Ureter (tissue), 1 donor: ENCODE results near the gene NTRK2. TPM values are rescaled to one million over a fixed set of nuclear protein-coding genes. Genes with fewer than 3 reads are reported as not detected.

Source experiments
- DNase-seq: peaks from one replicate; pipeline ENCODE4 v3.0.0-alpha.2; 2020; ENCODE audit warnings: low spot score
- total RNA-seq: library from RNA; stranded (reverse); gene quantifications from one replicate; pipeline ENCODE4 v1.2.4, GENCODE V29; 2023
- donor health status: DM: yes; HTN: yes; CAD: no.

NTRK2 gene
- total RNA-seq, 1 donor from 2014 or later, result 3.0 TPM

DNA sequence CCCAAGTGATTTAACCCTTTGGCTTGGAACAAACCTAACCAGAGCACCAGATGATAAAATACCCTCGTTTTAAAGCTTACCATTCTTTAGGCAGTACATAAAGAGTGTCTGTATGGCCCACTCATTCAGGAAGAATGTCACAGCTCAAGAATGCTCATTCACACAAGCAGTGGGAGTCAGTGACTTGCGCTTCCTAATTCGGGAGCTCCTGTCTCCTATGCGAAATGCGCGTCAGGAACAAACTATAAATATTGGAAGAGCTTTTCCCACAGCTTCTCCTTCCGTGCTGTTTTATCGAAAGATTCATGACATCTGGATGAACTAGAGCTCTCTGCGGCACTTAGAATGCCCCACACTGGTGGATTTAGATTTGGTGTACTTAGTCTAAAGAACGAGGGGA lies 66.6 kb downstream of the NTRK2 start:
- DNase-seq, result no peak

DNA sequence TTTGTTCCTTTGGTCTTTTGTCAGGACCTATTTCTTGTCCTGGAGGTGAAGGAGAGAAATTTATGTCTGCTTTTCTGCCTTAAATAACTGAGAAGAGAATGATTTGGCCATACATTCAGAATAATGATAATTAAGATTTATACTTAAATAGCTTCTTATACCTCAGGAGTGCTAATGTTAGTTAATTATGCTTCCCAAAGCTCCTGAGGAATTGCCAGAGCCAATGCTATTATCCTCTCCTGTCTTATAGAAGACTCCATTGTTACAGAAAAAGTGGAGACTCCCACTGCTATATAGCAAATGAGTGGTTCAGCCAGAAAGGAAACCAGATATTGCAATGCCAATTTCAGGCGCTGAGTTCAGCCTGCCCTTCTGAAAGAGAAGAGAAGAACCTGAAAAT lies 67.0 kb downstream of the NTRK2 start:
- DNase-seq, result no peak

DNA sequence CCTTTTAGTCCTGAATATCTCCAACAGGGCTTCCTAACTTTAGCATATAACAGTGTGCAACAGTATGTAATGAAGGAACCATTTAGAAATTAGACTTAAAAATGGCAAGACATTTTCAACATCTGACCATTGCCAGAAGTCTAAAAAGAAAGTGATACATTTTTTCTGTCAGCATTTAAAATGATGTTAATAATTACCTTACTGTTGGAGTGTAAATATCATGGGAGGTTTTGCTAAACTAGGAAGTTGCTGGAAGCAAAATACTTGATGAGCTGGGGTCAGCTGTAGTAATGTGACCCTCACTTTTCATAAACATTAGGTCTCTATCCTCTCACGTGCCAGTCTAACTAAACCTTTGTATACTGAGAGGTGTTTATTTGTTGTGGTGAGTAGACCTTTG lies 68.8 kb downstream of the NTRK2 start:
- no peak for DNase-seq

DNA sequence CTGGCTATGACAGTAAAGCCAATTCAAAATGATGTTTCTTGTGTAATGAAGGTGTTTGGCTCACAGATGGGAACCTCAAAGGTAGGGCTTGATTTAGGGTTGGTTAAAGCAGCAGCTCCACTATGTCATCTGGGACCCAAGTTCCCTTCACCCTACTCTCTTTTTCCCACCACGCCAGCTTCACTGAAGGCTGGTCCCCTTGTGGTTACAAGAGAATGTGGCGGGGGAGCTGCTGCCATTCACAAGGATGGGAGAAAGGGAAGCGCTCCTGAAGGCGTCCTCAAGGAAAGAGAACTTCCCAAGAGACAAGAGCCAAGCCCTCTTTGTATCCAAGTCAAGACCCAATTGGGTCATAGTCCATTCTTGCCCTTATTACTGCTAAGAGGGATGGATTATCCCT lies 72.7 kb downstream of the NTRK2 start:
- DNase-seq, result no peak

DNA sequence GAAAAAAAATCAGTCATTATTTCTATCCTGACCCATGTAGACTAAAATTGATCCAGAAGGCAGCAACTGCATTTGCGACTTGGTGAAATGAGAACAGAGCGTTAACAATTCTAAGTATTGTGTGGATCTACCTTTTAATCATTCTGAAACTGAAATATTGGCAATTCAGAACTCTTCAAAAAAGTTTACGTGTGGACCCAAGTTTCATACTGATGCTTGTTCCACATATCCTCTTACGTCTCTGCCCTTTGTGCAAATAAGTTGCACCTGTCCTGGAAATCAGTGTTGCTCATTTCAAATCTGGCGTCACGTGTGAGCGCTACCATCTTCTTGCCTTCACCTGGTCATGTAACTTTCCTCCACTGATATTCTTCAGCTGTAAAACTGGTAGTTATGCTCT lies 74.7 kb downstream of the NTRK2 start:
- no peak for DNase-seq

DNA sequence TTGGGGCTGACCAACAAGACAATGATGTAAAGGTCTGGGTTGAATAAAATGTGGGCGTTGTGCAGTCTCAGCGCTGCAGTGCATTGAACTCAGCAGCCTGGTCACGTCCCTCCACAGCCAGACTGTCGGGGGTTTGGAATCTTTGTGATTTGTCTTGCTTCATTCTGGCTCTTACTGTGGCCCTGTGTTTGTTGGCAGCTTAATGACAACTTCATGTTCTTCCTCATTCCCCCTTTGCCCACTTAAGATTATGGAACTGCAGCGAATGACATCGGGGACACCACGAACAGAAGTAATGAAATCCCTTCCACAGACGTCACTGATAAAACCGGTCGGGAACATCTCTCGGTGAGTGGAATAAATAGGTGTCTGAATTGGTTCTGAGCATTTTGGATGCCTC lies 75.2 kb downstream of the NTRK2 start:
- no peak for DNase-seq

DNA sequence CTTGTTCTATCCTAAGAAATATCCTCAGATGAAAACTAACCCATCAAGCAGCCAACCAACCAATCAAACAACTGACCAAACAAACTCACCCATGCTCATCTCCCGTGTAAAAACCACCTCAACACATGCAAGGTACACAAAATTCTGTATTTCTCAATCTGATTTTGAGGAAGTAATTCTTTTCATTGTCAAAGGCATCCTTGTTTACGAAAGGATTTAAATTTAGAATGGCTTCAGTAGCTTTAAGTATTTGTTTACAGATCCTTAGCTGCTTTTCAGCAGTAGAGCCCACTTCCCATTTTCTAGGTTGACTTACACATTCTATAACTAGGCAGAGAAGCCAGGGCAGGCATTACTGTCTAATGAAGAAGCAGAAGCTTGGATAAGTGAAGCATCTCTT lies 78.6 kb downstream of the NTRK2 start:
- DNase-seq, result no peak

DNA sequence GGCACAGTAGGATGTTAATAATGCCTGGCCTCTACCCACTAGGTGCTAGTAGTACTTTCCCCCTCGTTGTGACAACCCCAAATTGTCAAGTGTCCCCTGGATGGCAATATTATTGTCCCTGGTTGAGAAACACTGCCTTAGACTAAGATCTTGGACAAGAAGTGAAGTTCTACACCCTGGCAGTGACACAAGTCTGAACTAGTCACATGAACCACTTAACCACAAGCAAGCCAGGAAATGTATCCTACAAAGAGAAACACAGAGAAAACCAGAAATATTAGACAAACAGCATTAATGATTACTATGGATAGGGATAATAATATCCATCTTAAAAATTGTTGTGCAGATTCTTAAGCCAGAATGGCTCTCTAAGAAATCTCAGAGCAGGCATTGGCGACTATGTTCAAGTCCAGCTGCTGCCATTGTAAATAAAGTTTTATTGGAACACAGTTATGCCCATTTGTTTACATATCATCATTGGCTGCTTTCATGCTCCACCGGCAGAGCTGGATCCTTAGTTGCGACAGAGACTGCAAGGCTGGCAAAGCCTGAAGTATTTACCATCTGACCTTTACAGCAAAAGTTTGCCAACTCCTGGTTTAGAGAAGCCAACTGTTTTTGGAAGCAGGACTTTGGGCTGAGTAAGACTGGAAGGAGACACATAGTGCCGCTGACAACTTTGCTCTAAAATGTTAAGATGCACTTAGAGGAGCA lies 80.8 kb downstream of the NTRK2 start:
- no peak for DNase-seq

DNA sequence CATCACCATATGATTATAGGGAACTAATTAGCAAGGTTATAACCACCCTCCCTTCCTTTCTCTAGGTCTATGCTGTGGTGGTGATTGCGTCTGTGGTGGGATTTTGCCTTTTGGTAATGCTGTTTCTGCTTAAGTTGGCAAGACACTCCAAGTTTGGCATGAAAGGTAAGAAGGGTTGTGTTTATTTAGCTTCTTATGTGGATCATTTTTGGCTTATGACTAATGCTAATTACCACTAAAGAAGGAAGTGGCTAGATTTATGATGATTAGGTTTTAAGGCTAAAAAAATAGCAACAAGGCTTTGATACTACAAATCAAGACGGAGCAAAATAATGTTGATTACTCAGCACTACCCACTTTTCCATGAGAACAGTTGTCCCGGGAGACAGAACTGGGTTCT lies 82.4 kb downstream of the NTRK2 start:
- DNase-seq, result no peak

DNA sequence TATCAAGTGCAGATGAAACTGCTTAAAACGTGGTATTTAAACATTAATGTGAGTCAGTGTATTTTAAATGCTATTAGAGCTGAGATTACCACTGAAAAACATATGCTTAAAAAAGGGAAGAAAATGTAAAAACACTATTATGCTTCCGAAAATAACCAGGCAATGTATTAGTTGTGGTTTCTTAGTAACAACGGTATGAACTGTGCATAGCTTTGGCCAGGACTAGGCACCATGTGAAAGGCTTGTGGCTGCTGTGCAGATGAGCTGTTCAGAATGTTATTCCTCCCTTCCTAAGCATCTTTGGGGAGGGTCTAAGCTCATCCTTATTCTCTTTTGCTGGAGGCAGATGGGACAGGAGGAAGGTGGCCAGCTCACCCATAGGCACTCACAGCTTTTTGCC lies 84.9 kb downstream of the NTRK2 start:
- no peak for DNase-seq

DNA sequence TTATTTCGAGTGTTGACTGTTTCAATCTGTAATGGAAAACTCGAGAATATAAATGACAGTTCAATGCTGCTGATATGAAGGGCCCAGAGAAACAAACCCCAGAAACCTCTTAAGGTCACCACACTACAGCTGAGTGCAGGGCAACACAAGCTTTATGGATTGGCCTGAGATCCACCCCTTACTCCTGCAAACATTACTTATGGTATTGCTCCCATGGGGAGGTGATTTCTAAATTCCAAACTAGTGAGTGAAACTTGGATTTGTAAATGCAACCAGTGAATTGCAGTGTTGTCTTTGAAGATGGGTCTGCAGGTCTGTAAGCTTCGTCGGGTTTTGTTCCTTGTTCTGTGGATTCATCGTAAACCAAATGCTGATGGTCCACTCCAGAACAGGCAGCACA lies 85.4 kb downstream of the NTRK2 start:
- no peak for DNase-seq

DNA sequence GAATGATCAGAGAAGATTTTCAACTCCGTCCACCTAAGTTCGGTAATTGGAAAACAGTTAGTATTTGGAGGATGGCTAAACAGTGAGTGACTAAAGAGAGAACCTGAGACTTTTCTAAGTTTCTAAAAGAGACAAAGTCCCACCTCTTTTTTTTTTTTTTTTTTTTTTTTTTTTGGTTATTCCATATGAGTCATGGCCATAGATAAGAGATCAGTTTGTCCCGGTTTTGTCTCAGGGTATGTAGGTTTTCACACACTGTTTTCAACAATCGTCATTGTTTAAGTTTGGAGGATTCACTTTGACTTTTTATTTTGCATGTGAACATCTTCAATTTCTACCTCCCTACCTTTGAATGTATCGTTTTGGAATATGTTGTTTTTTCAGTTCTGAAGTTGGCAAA lies 85.9 kb downstream of the NTRK2 start:
- no peak for DNase-seq

DNA sequence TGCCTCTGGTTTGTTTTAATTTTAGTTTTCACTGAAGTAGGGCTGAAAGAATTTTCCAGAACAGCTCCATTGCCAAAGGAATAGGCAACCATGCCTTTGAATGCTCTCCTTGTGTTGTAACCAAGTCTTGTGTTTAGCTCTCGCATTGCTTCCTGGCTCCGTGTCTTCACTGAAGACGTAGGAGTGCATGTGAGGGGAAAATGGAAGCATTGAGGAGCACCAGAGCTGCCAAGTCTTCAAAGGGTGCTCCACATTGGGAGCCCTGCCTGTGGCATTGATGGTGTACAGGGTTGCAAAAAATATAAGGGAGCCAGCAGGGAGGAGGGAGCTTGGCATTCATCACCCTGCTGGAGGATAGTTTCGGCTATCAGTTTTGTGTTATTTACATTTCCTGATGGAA lies 86.6 kb downstream of the NTRK2 start:
- no peak for DNase-seq

DNA sequence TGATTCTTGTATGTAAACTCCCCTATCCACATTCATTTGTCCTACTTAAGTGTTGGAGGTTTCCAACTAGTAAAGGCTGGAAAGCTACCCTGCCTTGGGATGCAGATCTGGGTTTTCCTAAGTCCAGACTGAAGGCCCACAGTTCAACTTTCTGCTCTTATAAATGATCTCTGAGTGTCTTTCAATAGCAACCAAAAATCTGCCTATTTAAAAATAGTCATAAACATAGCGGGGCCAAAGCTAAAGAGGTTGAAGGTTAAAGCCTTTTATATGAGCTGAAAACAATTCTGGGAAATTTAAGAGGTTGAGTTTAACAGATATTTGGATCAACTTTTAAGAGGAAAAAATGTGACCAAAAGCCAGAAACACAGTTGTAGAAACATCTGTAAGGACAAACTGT lies 87.2 kb downstream of the NTRK2 start:
- no peak for DNase-seq

DNA sequence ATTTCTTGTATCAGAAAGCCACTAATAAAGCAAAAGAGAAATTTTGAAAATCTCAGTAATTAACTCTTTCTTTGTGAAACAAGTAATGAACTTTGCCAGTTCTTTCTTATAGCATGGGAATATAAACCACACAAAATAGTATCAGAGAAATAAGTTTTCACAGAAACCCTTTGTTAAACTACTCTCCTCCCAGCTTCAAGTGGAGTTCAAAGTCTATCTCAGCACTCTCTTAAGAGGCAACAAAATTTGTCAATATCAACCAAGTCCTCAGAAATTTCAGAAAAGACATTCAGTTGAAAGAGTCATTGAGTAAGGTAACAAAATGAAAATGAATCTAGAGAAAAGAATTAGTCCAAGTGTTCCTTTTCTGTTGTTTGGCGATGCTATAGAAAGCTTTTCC lies 89.3 kb downstream of the NTRK2 start:
- no peak for DNase-seq

DNA sequence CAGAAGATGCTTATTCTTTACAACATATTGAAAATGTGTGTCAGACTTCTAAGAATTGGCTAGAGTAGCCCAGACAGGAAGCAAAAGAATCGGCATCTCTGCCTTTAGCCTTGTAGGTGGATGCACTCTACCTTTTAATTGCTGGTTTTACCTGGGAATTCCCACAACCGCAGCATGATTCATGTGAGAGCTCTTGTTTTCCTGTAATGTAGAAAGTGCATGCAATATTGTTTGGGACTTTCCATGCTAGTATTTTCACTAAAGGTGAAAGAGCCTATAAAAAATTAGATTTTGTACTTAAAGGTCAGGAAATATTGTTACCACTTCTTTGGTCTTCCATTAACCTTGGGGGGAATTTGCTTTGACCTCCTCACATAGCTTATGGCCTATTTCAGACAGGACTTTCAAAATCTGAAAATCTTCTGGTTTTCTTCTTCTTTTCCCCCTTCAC lies 89.8 kb downstream of the NTRK2 start:
- no peak for DNase-seq

DNA sequence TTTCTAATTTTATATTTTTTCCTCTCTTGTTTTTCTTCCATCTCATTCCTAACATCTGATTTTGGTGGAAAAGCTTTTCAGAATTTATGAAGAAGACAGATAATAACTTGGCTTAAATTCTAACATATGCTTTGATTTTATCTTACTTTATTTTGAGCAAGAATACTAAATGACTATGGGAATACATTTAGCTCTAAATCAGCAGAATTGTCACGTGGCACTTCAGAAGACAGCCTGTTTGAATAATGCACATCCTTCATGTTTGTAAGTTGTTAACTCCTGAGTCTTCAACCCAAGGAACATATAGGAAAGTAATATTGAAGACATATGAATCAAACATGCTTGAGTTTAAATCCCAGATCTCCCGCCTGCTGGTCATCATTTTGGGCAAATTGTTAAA lies 90.3 kb downstream of the NTRK2 start:
- DNase-seq, result no peak

DNA sequence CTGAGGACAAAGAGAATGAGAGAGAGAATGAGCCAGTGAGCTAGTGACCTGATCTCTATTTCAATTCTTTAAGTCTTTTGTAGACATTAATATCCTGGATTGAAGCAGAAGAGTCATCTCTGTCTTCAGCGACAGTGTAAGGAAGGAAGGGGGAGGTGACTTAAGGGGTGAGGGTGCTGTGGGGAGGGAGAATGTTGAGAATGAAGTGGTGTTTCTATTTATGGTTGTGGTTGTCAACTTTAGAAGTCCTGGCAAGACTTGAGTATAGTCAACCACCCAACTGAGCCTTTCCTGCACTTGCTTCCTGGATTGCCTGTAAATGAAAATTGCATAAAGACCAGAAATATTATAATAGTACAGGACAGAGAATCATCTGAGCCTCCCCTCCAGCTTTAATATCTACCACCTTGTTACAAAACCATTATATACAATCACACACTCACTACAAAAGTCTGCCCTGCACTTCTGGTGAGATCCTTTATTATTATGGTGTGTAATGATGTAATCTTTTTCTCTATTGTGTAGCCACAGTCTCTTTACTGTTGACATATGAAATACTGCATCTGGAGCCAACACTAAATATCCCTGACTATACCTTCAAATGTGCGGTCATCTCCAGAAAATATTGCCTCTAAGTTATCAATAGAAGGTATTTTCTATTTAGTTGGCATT lies 91.7 kb downstream of the NTRK2 start:
- no peak for DNase-seq

DNA sequence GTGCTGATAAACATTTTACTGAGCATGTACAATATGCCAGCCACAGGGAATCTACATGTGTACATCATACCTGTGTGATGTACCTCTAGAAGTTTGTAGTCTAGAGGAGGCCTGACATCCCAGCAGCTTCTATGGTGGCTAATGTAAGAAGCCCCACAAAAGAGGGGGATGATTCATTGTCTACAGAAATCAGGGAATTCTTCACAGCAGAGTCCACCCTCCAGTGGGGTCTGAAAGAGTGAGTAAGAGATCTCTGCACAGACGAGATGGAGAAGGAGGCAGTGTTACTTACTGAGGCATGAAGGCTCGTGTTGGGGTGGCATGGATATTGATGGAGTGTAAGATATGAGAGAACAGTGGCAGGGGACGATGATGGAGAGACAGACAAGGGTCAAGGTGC lies 103.0 kb downstream of the NTRK2 start:
- DNase-seq, result no peak

DNA sequence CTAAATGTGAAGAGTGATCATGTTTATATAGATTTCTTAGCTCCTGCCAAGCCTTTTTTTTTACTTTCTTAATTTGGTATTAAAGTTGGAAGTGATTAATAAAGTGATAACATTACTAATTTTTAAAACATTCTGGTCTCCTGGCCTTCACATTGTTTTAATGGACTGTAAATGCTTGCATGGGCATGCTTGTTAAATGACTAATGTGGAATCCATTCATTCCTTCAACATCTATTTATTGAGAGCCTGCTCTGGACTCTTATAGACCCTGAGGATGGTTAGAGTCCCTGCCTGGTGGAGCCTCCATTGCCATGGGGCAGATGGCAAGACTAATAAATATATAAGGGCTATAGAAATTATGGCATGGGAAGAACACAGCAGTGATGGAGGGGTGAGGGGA lies 103.5 kb downstream of the NTRK2 start:
- DNase-seq, result no peak

DNA sequence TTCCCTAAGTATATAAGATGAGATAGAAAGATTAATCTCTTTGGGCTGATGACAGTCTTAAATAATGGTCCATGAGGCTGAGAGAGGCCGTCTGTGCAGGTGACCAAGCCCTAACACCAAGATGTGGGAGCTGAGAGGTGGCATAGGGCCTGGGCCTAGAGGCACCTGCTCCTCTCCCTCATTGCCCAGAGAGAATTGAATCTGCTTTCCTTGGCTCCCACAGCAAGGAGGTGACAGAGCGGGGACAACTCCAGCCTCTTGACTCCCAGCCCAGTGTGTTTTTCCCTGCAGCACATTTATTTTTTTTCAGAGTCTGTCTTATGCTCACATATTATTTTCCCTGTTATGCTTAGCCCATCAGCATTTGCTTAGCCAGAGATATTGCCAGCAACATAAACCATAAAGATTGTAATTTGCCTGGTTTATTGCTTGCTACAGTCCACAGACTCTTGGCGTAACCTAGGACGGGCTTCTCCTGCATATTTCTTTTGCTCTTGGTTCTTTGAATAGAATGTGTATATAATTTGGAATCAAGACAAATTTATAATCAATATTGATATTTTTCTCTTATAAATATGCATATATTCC lies 105.6 kb downstream of the NTRK2 start:
- DNase-seq, result no peak

DNA sequence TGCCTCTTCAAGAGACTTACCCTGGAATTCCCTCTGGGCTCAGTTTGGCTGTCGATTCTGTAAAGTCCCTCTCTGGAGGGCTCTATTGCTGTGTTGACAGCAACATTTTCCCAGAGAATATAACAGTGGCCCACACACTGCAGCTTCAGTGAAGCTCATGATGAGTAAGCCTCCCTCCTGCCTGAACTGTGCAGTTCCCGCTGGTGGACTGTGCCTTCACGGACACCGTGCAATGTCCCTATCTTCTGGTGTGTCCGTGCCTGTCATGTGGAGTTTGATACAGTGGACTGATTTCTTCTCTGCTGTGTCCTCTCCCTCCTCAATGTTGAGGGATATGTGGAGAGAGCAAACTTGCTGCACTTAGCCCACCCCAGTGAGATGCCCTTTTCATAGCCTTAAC lies 109.0 kb downstream of the NTRK2 start:
- no peak for DNase-seq

DNA sequence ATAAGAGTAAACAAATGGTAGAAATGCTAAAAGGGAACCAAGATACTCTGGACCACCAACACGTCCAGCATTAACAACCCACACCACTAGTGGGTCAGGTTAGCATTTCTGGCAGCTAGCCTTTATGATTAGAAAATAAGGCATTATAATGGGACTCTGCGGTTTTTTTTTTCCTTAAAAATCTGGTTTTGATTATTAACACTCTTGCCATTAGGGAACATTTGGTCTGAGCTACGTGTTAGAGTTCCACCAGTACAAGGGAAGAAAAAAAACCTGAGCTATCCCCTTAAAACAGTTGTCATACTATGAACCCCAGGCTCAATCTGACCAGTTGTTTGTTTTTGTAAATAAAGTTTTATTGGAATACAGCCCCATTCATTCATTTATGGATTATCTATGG lies 110.4 kb downstream of the NTRK2 start:
- no peak for DNase-seq
